ENCODE results near the gene CAMTA1.

GRCh38 chr1:7094086-7094485 lies 308.8 kb downstream of the CAMTA1 start:
- TF ChIP-seq CTCF (IDR thresholded peaks at IDR 0.05; ENCODE audit: low read length): no peak
- no peak for TF ChIP-seq EZH2 (optimal IDR thresholded peaks at IDR 0.05; ENCODE audit: low read depth, low read length)
